ENCODE data around the gene GNAL. TPM values are rescaled to one million over a fixed set of nuclear protein-coding genes. Genes with fewer than 3 reads are reported as not detected.

Gene GNAL
- total RNA-seq, 2 experiments from 2014 or later, result 0.11 to 0.19 TPM

GRCh38 chr18:11789716-11790510 is 100.8 kb downstream of the GNAL start:
- Mint-ChIP-seq H3K9me3 (no peaks in the 10 kb centered on the region), H3K36me3 (ENCODE audit: low read depth) (no peaks in the 10 kb centered on the region), H3K4me3 (no peak overlapping the region), H3K27ac (no peak overlapping the region), H3K4me1 (ENCODE audit: low read depth) (no peaks in the 10 kb centered on the region), H3K27me3 (peaks cover 30% of the 10 kb centered on the region)
- TF ChIP-seq CTCF (IDR thresholded peaks at IDR 0.05), result no peak
- ChIA-PET CTCF (no interaction called here), POLR2A (no interaction called here)
- H3K27ac ChIP-seq (ENCODE audit: low read depth in 1 of 2, low read length in 2 of 2), result no peak overlapping the region
- ATAC-seq (ENCODE audit: poor library complexity) (no peak), DNase-seq (no peak)
- peaks cover 3% of the 10 kb centered on the region for H3K4me1 ChIP-seq (ENCODE audit: insufficient read depth, low read length)
- intact Hi-C loops (cut with DNase I, micrococcal nuclease), result no loop called here
- no peaks in the 10 kb centered on the region for H3K9me3 ChIP-seq (ENCODE audit: control insufficient read depth in 1 of 2, insufficient read depth in 1 of 2, low read length in 2 of 2)
- no peak overlapping the region for H3K4me3 ChIP-seq (ENCODE audit: low read length)
- no peaks in the 10 kb centered on the region for H3K36me3 ChIP-seq (ENCODE audit: insufficient read depth, low read length)
- peaks cover 0 to 8% of the 10 kb centered on the region in 2 experiments for H3K27me3 ChIP-seq (ENCODE audit: control insufficient read depth in 1 of 2, insufficient read depth in 2 of 2, low read length in 2 of 2)

DNA sequence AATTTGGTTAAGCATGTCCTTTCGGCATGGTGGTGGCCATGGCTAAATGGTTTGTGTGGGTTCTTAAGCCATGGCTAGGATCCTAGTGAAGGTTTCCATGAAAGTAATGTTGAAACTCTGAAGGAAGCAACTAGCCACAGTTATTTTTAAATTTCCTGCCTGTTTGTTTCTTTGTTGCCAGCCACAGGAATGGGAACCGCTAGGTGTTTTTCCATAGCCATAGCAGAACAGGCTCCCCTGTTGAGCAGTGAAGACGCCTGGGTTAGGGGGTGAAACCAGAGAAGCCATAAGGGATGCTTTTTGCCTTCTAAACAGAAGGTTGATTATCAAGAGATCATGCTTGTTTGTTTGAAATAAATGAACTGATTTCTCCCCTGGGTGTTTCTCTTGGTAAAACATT is 102.1 kb downstream of the GNAL start:
- ChIA-PET CTCF (interaction anchor here (0.7 kb wide), 1 partner anchor 82 kb away, joined by 6 read pairs; no protein-coding TSS in a partner anchor), POLR2A (interaction anchor here (0.8 kb wide), 1 partner anchor 15 kb away, joined by 3 read pairs; no protein-coding TSS in a partner anchor)
- H3K36me3 ChIP-seq (ENCODE audit: insufficient read depth, low read length), result no peaks in the 10 kb centered on the region
- Mint-ChIP-seq H3K4me1 (ENCODE audit: low read depth) (no peaks in the 10 kb centered on the region), H3K9me3 (no peaks in the 10 kb centered on the region), H3K27me3 (peaks cover 20% of the 10 kb centered on the region), H3K27ac (no peak overlapping the region), H3K4me3 (no peak overlapping the region), H3K36me3 (ENCODE audit: low read depth) (no peaks in the 10 kb centered on the region)
- no peak overlapping the region for H3K4me3 ChIP-seq (ENCODE audit: low read length)
- no peak for DNase-seq
- ATAC-seq (ENCODE audit: poor library complexity), result no peak
- TF ChIP-seq CTCF (IDR thresholded peaks at IDR 0.05), result no peak
- intact Hi-C loops (cut with DNase I, micrococcal nuclease), result no loop called here
- H3K9me3 ChIP-seq (ENCODE audit: control insufficient read depth in 1 of 2, insufficient read depth in 1 of 2, low read length in 2 of 2), result no peaks in the 10 kb centered on the region
- no peak overlapping the region for H3K27ac ChIP-seq (ENCODE audit: low read depth in 1 of 2, low read length in 2 of 2)
- no peaks in the 10 kb centered on the region for H3K4me1 ChIP-seq (ENCODE audit: insufficient read depth, low read length)
- peaks cover 0 to 8% of the 10 kb centered on the region in 2 experiments for H3K27me3 ChIP-seq (ENCODE audit: control insufficient read depth in 1 of 2, insufficient read depth in 2 of 2, low read length in 2 of 2)

GRCh38 chr18:11792632-11793031 is 103.6 kb downstream of the GNAL start:
- no peaks in the 10 kb centered on the region for H3K4me1 Mint-ChIP-seq (ENCODE audit: low read depth)
- Histone ChIP-seq H3K9me3 (ENCODE audit: control insufficient read depth in 1 of 2, insufficient read depth in 1 of 2, low read length in 2 of 2) (no peaks in the 10 kb centered on the region), H3K27ac (ENCODE audit: low read depth in 1 of 2, low read length in 2 of 2) (no peak overlapping the region), H3K36me3 (ENCODE audit: insufficient read depth, low read length) (no peaks in the 10 kb centered on the region), H3K4me1 (ENCODE audit: insufficient read depth, low read length) (no peaks in the 10 kb centered on the region), H3K27me3 (ENCODE audit: control insufficient read depth in 1 of 2, insufficient read depth in 2 of 2, low read length in 2 of 2) (peaks cover 0 to 8% of the 10 kb centered on the region in 2 experiments), H3K4me3 (ENCODE audit: low read length) (no peak overlapping the region)
- TF ChIP-seq CTCF (IDR thresholded peaks at IDR 0.05), result no peak
- intact Hi-C loops (cut with DNase I, micrococcal nuclease), result no loop called here
- no peaks in the 10 kb centered on the region for H3K9me3 Mint-ChIP-seq
- ATAC-seq (ENCODE audit: poor library complexity) (no peak), DNase-seq (no peak)
- POLR2A ChIA-PET, result no interaction called here
- H3K27me3 Mint-ChIP-seq, result peaks cover 17% of the 10 kb centered on the region
- H3K36me3 Mint-ChIP-seq (ENCODE audit: low read depth), result no peaks in the 10 kb centered on the region
- H3K27ac Mint-ChIP-seq, result no peak overlapping the region
- CTCF ChIA-PET, result no interaction called here
- no peak overlapping the region for H3K4me3 Mint-ChIP-seq
